AG08396 (cell line): Measurements from ENCODE around the gene LAMTOR1.
A peak's percentile ranks its signal among the peaks of the same experiment; 100 is the strongest.

ENCODE experiments used
- DNase-seq: peaks from one replicate; pipeline ENCODE4 v3.0.0; 2012; ENCODE audit warnings: low spot score, mixed read lengths

LAMTOR1 gene

DNA sequence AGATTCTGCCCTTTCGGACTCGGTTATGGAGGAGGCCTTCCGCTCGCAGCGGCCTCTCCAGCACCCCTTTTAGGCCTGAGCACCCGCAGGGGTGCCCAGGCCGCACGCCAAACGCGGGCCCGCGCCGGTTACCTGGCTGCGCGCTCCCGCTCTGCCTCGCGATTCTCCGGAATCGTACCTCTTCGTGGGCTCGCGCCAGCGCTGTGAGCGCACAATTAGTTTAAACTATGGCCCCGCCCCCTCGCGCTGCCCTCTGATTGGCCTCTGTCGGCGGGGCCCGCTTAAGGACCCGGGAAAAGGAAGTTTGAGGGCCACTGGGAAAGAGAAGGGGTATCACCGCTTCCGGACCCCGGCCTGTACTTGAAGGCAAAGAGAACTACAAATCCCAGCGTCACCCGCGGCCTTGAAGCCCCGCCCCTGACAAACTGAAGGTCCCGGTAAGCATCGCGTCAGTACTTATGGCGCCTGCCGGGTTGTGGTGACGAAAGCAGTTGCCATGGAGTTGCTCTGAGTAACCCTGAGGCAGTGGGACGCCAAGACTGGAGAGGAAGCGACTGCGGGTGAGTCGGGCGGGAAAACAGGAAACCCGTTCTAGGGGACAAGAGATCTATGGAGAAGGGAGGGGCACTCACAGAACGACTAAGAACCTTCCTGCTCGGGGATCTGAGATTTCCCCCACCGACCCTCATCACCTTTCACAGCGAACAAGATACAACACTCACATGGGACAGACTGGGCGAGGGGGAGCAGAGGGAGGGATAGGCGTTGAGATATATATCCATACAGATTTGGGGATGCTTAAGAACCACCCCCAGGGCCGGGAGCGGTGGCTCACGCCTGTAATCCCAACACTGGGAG is 22.5 kb downstream of the LAMTOR1 start, which contains the start of the genes LRRC51 and NUMA1:
Gene LRRC51 (plus strand): TSS at position 525 of the 858 bp plus-strand sequence. CDS start 8,234 bp downstream, outside the sequence.
Gene NUMA1 (minus strand): TSS at position 217 of the 858 bp plus-strand sequence. CDS start 44,599 bp downstream, outside the sequence.
- peak; percentile 93 for DNase-seq

DNA sequence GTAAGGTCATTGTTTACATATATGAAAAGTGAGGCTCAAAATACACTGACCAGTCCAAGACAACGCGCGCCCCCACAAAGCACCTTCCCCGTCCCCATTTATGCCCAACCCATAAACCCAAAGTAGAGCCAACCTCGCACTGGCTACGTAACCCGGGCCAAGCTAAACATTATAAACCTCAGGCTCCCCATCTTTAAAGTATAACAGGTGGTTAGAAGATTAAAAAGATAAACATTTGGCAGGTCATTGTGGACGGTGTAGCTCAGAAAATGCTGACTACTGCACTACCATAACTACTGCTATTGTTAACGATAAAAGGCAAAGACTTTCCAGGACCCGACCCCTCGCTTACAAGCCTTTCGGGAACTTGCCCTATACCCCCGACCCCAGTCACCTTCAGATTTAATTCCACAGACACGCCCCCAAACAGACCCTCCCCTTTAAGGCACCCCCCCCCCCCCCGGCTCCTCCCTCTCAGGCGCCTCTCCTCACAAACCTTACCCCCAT is 23.2 kb downstream of the LAMTOR1 start:
- no peak for DNase-seq

DNA sequence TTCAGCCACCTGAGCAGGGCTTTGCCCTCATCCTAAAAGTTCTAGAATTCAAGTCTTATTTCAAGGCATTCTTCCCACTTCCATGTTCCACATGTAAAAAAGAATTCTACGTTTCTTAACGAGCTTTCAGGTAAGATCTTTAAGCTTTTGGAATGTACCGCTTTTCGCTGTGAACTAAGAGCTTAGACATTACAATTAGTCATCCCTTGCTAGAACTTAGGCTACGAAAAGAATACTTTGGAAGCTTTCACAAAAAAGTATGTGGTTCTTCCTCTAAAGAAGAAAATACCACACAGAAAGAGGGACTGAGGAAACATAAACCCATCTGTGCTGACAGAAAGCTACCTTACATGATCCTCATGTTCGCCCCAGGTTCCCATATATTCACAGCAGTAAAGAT is 24.6 kb downstream of the LAMTOR1 start:
- DNase-seq, result no peak

DNA sequence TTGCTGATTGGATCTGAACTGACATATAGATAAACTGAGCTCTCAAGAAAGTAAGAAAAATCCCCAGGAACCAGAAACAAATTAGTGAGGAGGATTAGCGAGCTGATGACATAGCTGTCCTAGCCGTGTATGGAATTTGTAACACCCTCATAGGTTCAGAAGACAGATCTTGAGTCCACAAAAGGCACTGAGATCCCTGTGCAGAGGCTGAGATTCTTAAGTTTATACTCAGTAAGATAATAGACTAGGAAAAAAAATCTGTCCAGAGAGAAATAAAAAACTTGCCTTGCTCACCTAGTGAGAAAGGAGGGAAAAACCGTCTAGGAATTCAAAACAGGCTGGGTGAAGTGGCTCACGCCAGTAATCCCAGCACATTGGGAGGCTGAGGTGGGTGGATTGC is 27.3 kb downstream of the LAMTOR1 start:
- no peak for DNase-seq

DNA sequence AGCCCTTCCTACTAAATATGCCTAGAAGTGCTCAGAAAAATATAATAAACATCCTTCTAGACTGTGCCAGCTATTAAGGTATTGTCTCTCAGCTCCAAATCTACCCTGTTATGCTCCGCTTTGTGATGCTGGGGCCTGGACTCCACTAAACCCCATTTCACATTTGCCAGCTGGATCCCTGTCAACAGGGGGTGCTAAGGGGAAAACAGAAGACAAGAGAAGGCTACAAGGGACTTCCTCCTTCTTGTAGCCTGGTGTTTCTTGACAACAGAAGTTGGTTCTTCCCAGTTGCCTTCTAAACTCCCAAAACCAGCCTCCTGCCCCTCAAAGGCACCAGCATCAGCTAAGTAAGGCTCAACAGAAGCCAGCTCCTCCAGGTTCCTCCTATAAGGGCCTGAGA is 28.0 kb downstream of the LAMTOR1 start:
- no peak for DNase-seq

DNA sequence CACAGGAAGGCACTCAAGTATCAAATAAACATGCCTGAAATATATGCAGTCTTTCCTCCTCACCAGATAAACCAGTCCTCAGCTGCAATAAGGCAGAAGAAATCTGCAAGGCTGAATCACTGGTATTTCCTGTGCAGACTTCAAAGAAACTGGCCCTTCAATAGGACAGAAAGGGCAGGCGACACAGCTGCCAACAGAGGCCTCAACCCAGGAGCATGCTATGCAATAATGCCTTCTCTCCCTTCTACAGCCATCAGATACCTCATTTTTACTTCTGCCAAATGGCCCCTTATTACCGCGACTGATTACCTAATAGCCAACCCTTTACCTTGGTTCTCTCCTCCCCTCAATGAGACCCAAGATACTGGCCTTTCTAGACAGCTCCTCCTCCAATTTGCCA is 30.7 kb downstream of the LAMTOR1 start:
- DNase-seq, result peak; percentile 58

DNA sequence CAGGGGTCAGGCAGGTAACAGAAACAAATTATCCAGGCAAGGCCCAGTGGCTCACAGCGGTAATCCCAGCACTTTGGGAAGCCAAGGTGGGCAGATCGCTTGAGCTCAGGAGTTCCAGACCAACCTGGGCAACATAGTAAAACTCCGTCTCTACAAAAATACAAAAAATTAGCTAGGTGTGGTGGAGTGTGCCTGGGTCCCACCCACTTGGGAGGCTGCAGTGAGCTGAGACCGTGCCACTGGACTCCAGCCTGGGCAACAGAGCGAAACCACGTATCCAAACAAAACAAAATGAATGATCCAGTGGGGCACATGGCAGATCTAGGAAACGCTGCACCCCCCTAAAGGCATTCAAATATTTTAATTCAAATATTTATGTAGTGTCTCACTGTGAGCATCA is 32.6 kb downstream of the LAMTOR1 start:
- DNase-seq, result no peak

DNA sequence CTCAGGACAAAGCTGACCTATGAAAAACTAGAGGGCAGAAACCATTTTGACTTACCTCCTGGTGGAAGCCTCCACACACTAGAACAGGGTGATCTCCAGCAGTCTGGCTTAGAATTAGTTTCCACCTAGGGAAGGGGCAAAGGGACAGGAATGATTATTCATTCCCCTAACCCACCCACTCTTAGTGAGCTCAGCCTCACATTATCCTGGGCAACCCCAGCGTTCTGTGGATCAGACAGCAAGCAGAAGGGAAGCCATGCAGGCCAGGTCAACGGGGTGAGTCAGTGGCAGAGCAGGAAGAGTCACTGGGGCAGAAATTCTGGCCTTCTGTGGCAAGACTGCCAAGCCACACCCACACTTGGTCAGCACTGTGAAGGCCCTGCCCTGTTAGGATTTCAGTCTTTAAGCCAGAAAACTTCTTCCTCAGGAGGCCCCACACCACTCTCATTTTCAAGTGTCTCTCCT is 33.3 kb downstream of the LAMTOR1 start:
- DNase-seq, result peak; percentile 80

DNA sequence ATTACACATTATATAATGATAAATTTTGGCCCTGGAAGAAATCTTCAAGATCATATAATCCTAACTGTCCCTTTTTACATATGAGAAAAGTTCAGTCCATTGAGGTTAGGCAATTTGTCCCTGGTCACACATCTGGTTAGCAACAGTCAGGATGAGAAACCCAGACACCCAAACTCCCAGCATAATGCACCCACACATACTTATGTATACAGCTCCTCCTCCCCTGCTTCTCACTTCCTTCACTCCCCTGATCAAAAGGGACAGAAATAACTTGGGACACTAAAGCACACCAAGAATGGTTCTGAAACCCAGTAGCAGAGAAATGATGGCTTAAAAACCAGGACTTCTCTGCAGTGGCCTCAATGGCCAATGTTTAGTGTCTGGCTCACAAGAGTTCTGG is 33.9 kb downstream of the LAMTOR1 start:
- no peak for DNase-seq

DNA sequence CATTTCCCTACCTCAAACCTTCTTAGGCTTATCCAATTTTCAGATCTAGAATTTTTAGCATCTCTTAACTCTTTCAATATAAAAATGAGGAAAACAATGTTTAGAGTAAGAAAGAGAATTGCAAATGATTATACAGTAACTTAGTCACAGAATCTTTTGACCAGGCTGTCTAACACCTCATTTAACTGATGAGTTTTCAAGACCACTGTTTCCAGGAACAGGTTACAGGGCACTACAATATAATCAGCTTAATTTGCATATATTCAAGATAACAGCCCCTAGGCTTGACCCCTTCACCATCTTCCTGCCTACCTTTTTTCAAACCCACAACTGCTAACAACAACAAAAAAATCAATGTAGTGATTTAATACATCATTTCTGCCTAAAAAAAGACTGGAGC is 35.4 kb downstream of the LAMTOR1 start:
- no peak for DNase-seq

DNA sequence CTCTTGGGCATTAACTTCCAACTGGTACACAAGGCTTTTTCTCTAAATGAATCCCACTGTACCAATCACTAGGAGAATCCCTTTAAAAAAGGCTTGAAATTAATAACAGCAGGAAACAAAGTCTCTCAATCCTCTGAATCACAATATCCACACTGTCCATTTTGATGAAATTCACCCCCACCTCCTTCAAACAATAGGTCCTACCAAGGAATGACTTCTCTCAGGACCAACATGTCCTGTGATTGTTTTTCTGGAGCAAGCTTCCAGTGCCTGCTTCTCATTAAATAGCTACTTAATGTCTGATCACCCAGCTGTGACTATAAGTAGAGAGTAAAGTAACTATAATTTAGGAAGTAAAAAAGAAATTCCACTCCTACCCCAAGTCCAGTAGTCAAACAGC is 35.8 kb downstream of the LAMTOR1 start:
- DNase-seq, result no peak

DNA sequence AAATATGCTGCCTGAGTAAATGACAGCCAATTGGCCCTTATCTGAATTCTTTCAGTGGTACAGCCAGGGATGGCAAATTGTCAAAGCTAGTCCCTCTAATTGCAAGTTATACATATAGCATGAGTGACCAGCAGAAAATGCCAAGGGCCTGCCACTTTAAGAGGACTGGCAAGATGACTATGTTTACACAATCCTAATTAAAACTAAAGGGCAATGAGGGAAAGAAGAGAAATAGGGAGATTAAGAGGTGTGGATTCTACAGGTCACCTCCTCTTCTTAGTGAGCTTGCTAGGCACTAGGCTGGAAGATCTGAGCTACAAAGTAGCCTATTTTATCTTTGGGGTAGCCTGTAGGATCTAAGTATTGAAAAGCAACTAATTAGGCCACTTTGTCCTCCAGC is 36.2 kb downstream of the LAMTOR1 start:
- DNase-seq, result no peak

DNA sequence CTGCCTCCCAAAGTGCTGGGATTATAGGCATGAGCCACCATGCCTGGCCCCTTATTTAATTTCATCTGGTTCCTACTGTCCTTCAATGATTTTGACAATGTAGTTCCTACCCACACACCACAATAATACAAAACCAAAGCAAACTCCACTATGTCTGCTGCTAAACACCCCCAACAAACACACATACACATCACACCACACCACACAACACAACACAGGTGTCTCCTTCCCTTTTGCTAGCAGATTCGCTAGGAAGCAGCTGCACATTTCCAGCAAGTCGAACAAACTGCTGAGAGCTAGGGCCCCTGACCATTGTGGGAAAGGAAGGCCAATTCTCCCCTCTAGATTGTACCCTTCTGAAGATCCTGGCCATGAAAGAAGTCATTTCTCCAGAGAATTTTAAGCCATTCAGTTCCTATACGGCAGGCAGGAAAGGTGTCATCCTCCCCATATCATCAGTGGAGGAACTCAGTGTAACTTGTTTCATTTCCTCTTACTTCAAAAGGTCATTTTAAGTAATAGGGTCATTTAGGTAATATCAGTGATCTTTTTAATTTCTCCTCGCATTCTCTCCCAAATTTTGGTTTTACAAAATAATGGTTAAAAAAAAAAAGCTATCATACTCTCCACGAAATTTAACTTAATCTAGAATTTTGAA is 41.2 kb downstream of the LAMTOR1 start:
- DNase-seq, result no peak

DNA sequence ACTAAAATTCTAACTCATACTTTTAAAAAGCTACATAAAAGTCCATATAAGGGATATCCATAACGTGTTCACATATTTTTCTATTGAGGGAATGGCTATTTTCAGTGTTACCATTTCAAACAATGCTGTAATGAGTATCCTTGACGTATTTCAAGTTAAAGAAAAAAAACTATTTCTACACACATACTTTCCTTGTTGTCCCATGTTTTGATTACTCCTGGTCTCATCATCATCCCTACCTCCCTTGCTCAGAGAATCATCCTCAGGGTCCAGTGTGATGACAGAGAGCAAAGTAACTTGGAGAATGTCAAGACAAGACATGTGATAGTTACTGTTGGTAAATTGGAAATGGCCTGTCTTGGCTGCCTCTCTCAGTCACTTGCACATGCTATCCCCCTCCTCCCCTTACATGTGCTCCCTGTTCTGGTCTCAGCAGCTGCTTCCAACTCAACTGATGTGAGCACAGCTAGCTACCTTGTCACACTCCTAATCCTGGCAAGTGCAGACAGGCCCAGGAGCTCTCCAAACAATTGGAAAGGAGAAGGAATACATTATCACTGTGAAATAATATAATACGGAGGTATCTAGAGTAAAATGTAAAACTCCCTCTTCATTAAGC is 44.6 kb downstream of the LAMTOR1 start:
- DNase-seq, result no peak

DNA sequence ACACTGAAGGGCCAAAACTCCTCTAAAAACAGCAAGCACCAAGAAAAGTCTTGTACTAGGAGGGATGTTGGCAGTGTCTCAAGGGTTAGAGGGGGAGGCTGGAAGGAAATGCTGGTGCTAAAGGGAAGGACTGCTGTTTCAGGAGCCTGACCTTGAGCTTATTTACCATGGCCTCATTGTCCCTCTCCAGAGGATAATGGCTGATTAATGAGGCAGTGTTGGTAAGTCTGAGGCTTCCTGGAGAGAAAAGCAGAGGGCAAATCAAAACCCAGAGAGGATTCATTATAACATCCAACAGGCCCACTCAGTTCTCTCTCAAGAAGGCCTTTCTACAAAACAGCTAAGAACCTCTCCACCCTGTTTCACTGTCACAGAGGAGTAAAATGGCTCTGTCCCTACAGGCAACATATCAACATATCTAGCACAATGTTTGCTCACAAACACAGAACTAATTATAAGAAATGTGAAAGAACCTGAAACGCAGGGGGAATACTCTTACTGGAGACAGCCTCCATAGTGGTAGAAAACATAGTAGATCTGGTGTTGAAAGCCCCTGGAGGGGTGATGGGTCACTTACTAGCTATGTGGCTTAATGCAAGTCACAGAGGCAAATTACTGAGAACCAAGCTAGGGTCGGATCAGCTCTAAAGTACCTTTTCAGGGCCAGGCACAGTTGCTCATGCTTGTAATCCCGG is 54.2 kb downstream of the LAMTOR1 start:
- DNase-seq, result no peak
